GM10248 (cell line): ENCODE results near the gene CABLES1.

ENCODE experiments used
- CTCF ChIA-PET: fragments of 300-600 bp; sonication (Branson Sonifier 250); formaldehyde crosslinking; extraction: SDS; loops from one replicate; lab custom pipeline; 2021; ENCODE audit warnings: antibody characterized with exemption; lab: Yijun Ruan, JAX
- POLR2A ChIA-PET: fragments of 350-650 bp; sonication (Branson Sonifier 250); formaldehyde crosslinking; extraction: SDS; loops from one replicate; lab custom pipeline; 2020; ENCODE audit warnings: antibody characterized with exemption; lab: Yijun Ruan, JAX
- DNase-seq: peaks from one replicate; pipeline ENCODE4 v3.0.0; 2012; ENCODE audit errors: extremely low spot score
- TF ChIP-seq, protein P1 (sequence below): IDR thresholded peaks from 2 replicates; pipeline ENCODE4 v1.5.1; 2012; ENCODE audit warnings: mild to moderate bottlenecking, low read depth; ENCODE audit errors: extremely low read depth, missing control alignments, control extremely low read depth

The CABLES1 gene

DNA sequence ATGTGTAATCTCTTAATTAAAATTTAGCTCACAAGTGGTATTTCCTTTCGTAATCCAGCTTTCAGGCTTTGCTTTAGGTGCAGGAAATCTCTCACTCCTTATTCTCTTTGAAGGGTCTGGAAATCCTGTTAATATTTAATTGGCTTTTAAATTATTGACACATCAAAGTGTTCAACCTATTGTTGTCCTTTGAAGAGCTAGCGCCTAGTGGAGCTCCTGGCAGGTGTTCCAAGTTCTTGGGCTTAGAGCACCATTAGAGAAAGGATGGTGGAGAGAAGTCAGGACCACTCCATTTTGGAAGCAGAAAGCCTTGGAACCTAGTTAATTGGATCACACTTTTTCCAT, 92.4 kb downstream of the CABLES1 start:
- DNase-seq: no peak
- CTCF ChIA-PET: interaction anchor here (0.9 to 2.9 kb wide), 9 partner anchors 9 to 126 kb away, joined by 3 to 12 read pairs (median 3); no protein-coding TSS in a partner anchor
- POLR2A ChIA-PET: interaction anchor here (1.7 to 2.2 kb wide), 2 partner anchors 10 to 15 kb away, joined by 8 to 9 read pairs; no protein-coding TSS in a partner anchor

GRCh38 chr18:23228102-23229061, 93.1 kb downstream of the CABLES1 start:
- ChIA-PET POLR2A (interaction anchor here (0.5 to 2.2 kb wide), 5 partner anchors 9 to 291 kb away, joined by 4 to 9 read pairs (median 6); no protein-coding TSS in a partner anchor), CTCF (interaction anchor here (0.6 to 2.9 kb wide), 8 partner anchors 9 to 126 kb away, joined by 3 to 12 read pairs (median 4); no protein-coding TSS in a partner anchor)
- peak; percentile 66 for DNase-seq
- TF ChIP-seq, protein P1, sequence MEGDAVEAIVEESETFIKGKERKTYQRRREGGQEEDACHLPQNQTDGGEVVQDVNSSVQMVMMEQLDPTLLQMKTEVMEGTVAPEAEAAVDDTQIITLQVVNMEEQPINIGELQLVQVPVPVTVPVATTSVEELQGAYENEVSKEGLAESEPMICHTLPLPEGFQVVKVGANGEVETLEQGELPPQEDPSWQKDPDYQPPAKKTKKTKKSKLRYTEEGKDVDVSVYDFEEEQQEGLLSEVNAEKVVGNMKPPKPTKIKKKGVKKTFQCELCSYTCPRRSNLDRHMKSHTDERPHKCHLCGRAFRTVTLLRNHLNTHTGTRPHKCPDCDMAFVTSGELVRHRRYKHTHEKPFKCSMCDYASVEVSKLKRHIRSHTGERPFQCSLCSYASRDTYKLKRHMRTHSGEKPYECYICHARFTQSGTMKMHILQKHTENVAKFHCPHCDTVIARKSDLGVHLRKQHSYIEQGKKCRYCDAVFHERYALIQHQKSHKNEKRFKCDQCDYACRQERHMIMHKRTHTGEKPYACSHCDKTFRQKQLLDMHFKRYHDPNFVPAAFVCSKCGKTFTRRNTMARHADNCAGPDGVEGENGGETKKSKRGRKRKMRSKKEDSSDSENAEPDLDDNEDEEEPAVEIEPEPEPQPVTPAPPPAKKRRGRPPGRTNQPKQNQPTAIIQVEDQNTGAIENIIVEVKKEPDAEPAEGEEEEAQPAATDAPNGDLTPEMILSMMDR: no peak

More for the DNA sequence above, 92.4 kb downstream of the CABLES1 start:
- TF ChIP-seq, protein P1: no peak

DNA sequence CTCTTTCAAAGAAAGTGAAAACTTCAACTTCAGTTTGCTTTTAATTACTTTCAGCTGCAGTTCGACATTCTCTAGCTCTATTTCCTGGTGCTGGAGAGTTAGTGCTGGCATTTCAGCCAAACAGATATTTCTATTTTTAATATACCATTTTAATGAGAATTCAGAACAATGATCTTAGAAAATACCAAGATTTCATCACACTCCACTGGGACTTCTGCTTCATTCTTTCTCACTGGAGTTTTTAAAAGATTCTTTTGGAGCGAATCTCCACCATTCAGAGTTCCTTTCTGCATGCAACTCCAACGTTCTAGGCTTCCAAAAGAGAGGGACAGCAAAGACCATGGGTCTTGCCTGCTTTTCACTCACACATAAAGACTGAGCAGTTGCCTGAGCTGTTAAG, 94.2 kb downstream of the CABLES1 start:
- TF ChIP-seq, protein P1: no peak
- ChIA-PET POLR2A (interaction anchor here (0.5 to 2.2 kb wide), 3 partner anchors 8 to 292 kb away, joined by 4 to 9 read pairs (median 8); no protein-coding TSS in a partner anchor), CTCF (interaction anchor here (2.1 to 2.9 kb wide), 2 partner anchors 8 to 32 kb away, joined by 4 to 12 read pairs; no protein-coding TSS in a partner anchor)
- DNase-seq: no peak

- CTCF ChIA-PET: no interaction called here
- TF ChIP-seq, protein P1: no peak
- no peak for DNase-seq
- POLR2A ChIA-PET: no interaction called here
These were observed 95.4 kb downstream of the CABLES1 start for GRCh38 chr18:23230686-23231085.

- TF ChIP-seq, protein P1: no peak
- DNase-seq: peak; percentile 85
- POLR2A ChIA-PET: no interaction called here
- CTCF ChIA-PET: no interaction called here
These were observed 96.2 kb downstream of the CABLES1 start for GRCh38 chr18:23231340-23232021.

GRCh38 chr18:23232331-23232730, 97.0 kb downstream of the CABLES1 start:
- POLR2A ChIA-PET: interaction anchor here (1.5 kb wide), 1 partner anchor 10 kb away, joined by 3 read pairs; no protein-coding TSS in a partner anchor
- CTCF ChIA-PET: no interaction called here
- no peak for DNase-seq
- TF ChIP-seq, protein P1: no peak
